Measurements from ENCODE around the gene PRRT1.

The PRRT1 gene

GRCh38 chr6:32184084-32184640 lies 32.4 kb upstream of the PRRT1 start, which contains the start of gene AGER:
Gene AGER, minus strand, starts transcription at chr6:32184253. Its CDS starts 31 bp downstream, at chr6:32184222.
- H3K4me3 ChIP-seq (ENCODE audit: low read length): no peak within 1 kb of the TSS

GRCh38 chr6:32183483-32184083 lies 31.8 kb upstream of the PRRT1 start:
- Histone ChIP-seq H3K4me3 (ENCODE audit: low read length) (no peak overlapping the region), H3K9ac (ENCODE audit: low read length) (no peak overlapping the region), H3K36me3 (ENCODE audit: control insufficient read depth, insufficient read depth, low read length) (peaks cover 21% of the 10 kb centered on the region), H3K27ac (ENCODE audit: low read depth, low read length) (no peak overlapping the region), H3K4me1 (ENCODE audit: control insufficient read depth, insufficient read depth, low read length) (peaks cover 17% of the 10 kb centered on the region), H3K27me3 (ENCODE audit: control insufficient read depth, insufficient read depth, low read length) (no peaks in the 10 kb centered on the region)

More at GRCh38 chr6:32184084-32184640, 32.4 kb upstream of the PRRT1 start, which contains the start of gene AGER:
- Histone ChIP-seq H3K27me3 (ENCODE audit: control insufficient read depth, insufficient read depth, low read length) (no peaks in the 10 kb centered on the region), H3K27ac (ENCODE audit: low read depth, low read length) (peak within 1 kb of the TSS; percentile 37), H3K4me1 (ENCODE audit: control insufficient read depth, insufficient read depth, low read length) (peaks cover 12% of the 10 kb centered on the region), H3K36me3 (ENCODE audit: control insufficient read depth, insufficient read depth, low read length) (peaks cover 21% of the 10 kb centered on the region), H3K9ac (ENCODE audit: low read length) (no peak within 1 kb of the TSS)

- peaks cover 21% of the 10 kb centered on the region for H3K36me3 ChIP-seq (ENCODE audit: control insufficient read depth, insufficient read depth, low read length)
Measured at GRCh38 chr6:32183030-32183429, 31.3 kb upstream of the PRRT1 start.

GRCh38 chr6:32182555-32182981 lies 30.8 kb upstream of the PRRT1 start:
- no peak overlapping the region for H3K4me3 ChIP-seq (ENCODE audit: low read length)
- peaks cover 14% of the 10 kb centered on the region for H3K4me1 ChIP-seq (ENCODE audit: control insufficient read depth, insufficient read depth, low read length)
- H3K36me3 ChIP-seq (ENCODE audit: control insufficient read depth, insufficient read depth, low read length): peaks cover 19% of the 10 kb centered on the region
- H3K27me3 ChIP-seq (ENCODE audit: control insufficient read depth, insufficient read depth, low read length): no peaks in the 10 kb centered on the region
- no peak overlapping the region for H3K27ac ChIP-seq (ENCODE audit: low read depth, low read length)
- H3K9ac ChIP-seq (ENCODE audit: low read length): no peak overlapping the region

More at GRCh38 chr6:32183030-32183429, 31.3 kb upstream of the PRRT1 start:
- Histone ChIP-seq H3K27me3 (ENCODE audit: control insufficient read depth, insufficient read depth, low read length) (no peaks in the 10 kb centered on the region), H3K9ac (ENCODE audit: low read length) (no peak overlapping the region), H3K4me3 (ENCODE audit: low read length) (no peak overlapping the region), H3K27ac (ENCODE audit: low read depth, low read length) (no peak overlapping the region), H3K4me1 (ENCODE audit: control insufficient read depth, insufficient read depth, low read length) (peaks cover 14% of the 10 kb centered on the region)

- H3K27ac ChIP-seq (ENCODE audit: low read depth, low read length): no peak overlapping the region
- H3K36me3 ChIP-seq (ENCODE audit: control insufficient read depth, insufficient read depth, low read length): peaks cover 19% of the 10 kb centered on the region
- peaks cover 16% of the 10 kb centered on the region for H3K4me1 ChIP-seq (ENCODE audit: control insufficient read depth, insufficient read depth, low read length)
- H3K9ac ChIP-seq (ENCODE audit: low read length): no peak overlapping the region
- H3K27me3 ChIP-seq (ENCODE audit: control insufficient read depth, insufficient read depth, low read length): no peaks in the 10 kb centered on the region
- no peak overlapping the region for H3K4me3 ChIP-seq (ENCODE audit: low read length)
Measured at GRCh38 chr6:32181915-32182529, 30.3 kb upstream of the PRRT1 start.

- Histone ChIP-seq H3K9ac (ENCODE audit: low read length) (no peak overlapping the region), H3K27ac (ENCODE audit: low read depth, low read length) (peak overlapping the region; percentile 23), H3K4me3 (ENCODE audit: low read length) (no peak overlapping the region), H3K4me1 (ENCODE audit: control insufficient read depth, insufficient read depth, low read length) (peaks cover 20% of the 10 kb centered on the region), H3K36me3 (ENCODE audit: control insufficient read depth, insufficient read depth, low read length) (peaks cover 19% of the 10 kb centered on the region), H3K27me3 (ENCODE audit: control insufficient read depth, insufficient read depth, low read length) (no peaks in the 10 kb centered on the region)
Measured at GRCh38 chr6:32181148-32181702, 29.5 kb upstream of the PRRT1 start.

GRCh38 chr6:32179766-32180405 lies 28.1 kb upstream of the PRRT1 start:
- Histone ChIP-seq H3K27ac (ENCODE audit: low read depth, low read length) (no peak overlapping the region), H3K9ac (ENCODE audit: low read length) (no peak overlapping the region), H3K4me3 (ENCODE audit: low read length) (no peak overlapping the region), H3K27me3 (ENCODE audit: control insufficient read depth, insufficient read depth, low read length) (no peaks in the 10 kb centered on the region), H3K4me1 (ENCODE audit: control insufficient read depth, insufficient read depth, low read length) (peaks cover 23% of the 10 kb centered on the region), H3K36me3 (ENCODE audit: control insufficient read depth, insufficient read depth, low read length) (peaks cover 19% of the 10 kb centered on the region)

- H3K27ac ChIP-seq (ENCODE audit: low read depth, low read length): peak overlapping the region; percentile 99
- H3K4me1 ChIP-seq (ENCODE audit: control insufficient read depth, insufficient read depth, low read length): peaks cover 27% of the 10 kb centered on the region
- H3K9ac ChIP-seq (ENCODE audit: low read length): peak overlapping the region; percentile 41
- no peaks in the 10 kb centered on the region for H3K27me3 ChIP-seq (ENCODE audit: control insufficient read depth, insufficient read depth, low read length)
- peaks cover 19% of the 10 kb centered on the region for H3K36me3 ChIP-seq (ENCODE audit: control insufficient read depth, insufficient read depth, low read length)
- H3K4me3 ChIP-seq (ENCODE audit: low read length): peak overlapping the region; percentile 91
Measured at GRCh38 chr6:32178547-32179440, 27.1 kb upstream of the PRRT1 start.

GRCh38 chr6:32177788-32178546 lies 26.2 kb upstream of the PRRT1 start, which contains the start of gene RNF5:
Gene RNF5, plus strand, starts transcription at chr6:32178405. Its CDS starts 107 bp downstream, at chr6:32178512.
- no peaks in the 10 kb centered on the region for H3K27me3 ChIP-seq (ENCODE audit: control insufficient read depth, insufficient read depth, low read length)

GRCh38 chr6:32177183-32177787 lies 25.5 kb upstream of the PRRT1 start:
- H3K27ac ChIP-seq (ENCODE audit: low read depth, low read length): peak overlapping the region; percentile 99
- H3K4me1 ChIP-seq (ENCODE audit: control insufficient read depth, insufficient read depth, low read length): peaks cover 27% of the 10 kb centered on the region
- peak overlapping the region; percentile 76 for H3K9ac ChIP-seq (ENCODE audit: low read length)
- H3K36me3 ChIP-seq (ENCODE audit: control insufficient read depth, insufficient read depth, low read length): peaks cover 11% of the 10 kb centered on the region
- no peaks in the 10 kb centered on the region for H3K27me3 ChIP-seq (ENCODE audit: control insufficient read depth, insufficient read depth, low read length)
- H3K4me3 ChIP-seq (ENCODE audit: low read length): peak overlapping the region; percentile 91

More at GRCh38 chr6:32177788-32178546, 26.2 kb upstream of the PRRT1 start, which contains the start of gene RNF5:
- H3K4me3 ChIP-seq (ENCODE audit: low read length): peak within 1 kb of the TSS; percentile 91
- H3K27ac ChIP-seq (ENCODE audit: low read depth, low read length): peak within 1 kb of the TSS; percentile 99
- H3K4me1 ChIP-seq (ENCODE audit: control insufficient read depth, insufficient read depth, low read length): peaks cover 27% of the 10 kb centered on the region
- H3K9ac ChIP-seq (ENCODE audit: low read length): peak within 1 kb of the TSS; percentile 76
- H3K36me3 ChIP-seq (ENCODE audit: control insufficient read depth, insufficient read depth, low read length): peaks cover 13% of the 10 kb centered on the region
